ENCODE data around the gene TTC22. TPM values are rescaled to one million over a fixed set of nuclear protein-coding genes. Genes with fewer than 3 reads are reported as not detected.

TTC22 gene
- polyA plus RNA-seq, 3 donors, result 0.04 TPM; not detected in 2

- Mint-ChIP-seq H3K9me3 (peaks cover 0 to 5% (median 2%) of the 10 kb centered on the region in 7 donors), H3K36me3 (peaks cover 0 to 2% of the 10 kb centered on the region in 2 donors)
- DNase-seq, result no peak
Measured at GRCh38 chr1:54844564-54844963, 43.4 kb upstream of the TTC22 start.

GRCh38 chr1:54843449-54843848 is 42.3 kb upstream of the TTC22 start:
- Histone ChIP-seq H3K4me3 (replicated peaks in 1 of 3; ENCODE audit: low read depth in 2 of 3, low read length in 3 of 3) (no peak overlapping the region), H3K27ac (ENCODE audit: low read depth in 1 of 2, low read length in 2 of 2) (no peak overlapping the region), H3K9ac (ENCODE audit: insufficient read depth, low read length, poor library complexity, severe bottlenecking) (no peak overlapping the region), H2AFZ (ENCODE audit: insufficient read depth, low read depth, low read length, poor library complexity, severe bottlenecking) (no peak overlapping the region), H3K79me2 (ENCODE audit: insufficient read depth, low read length) (no peaks in the 10 kb centered on the region), H3K4me1 (ENCODE audit: control insufficient read depth in 1 of 2, insufficient read depth in 2 of 2, low read length in 2 of 2) (no peaks in the 10 kb centered on the region), H3K4me2 (replicated peaks; ENCODE audit: extremely low read depth, low read length, poor library complexity, severe bottlenecking) (no peak overlapping the region), H3K9me3 (replicated peaks in 1 of 2; ENCODE audit: control insufficient read depth in 1 of 2, insufficient read depth in 1 of 2, low read length in 2 of 2) (no peaks in the 10 kb centered on the region), H3K36me3 (replicated peaks in 1 of 2; ENCODE audit: control insufficient read depth in 1 of 2, insufficient read depth in 2 of 2, low read length in 2 of 2) (no peaks in the 10 kb centered on the region), H3K27me3 (ENCODE audit: control insufficient read depth in 2 of 2, insufficient read depth in 2 of 2, low read length in 2 of 2) (no peaks in the 10 kb centered on the region), H4K20me1 (ENCODE audit: insufficient read depth, low read length) (no peaks in the 10 kb centered on the region)
- no peaks in the 10 kb centered on the region for H3K36me3 Mint-ChIP-seq
- H3K4me1 Mint-ChIP-seq, result no peaks in the 10 kb centered on the region
- no peak overlapping the region for H3K27ac Mint-ChIP-seq
- intact Hi-C loops (cut with micrococcal nuclease), result no loop called here
- no peak for TF ChIP-seq CTCF (IDR thresholded peaks at IDR 0.05)
- DNase-seq, result no peak
- no peak overlapping the region for H3K4me3 Mint-ChIP-seq
- no CpG with 5 or more reads among the region's 5 CpGs for WGBS (ENCODE audit: insufficient coverage)
- no peaks in the 10 kb centered on the region for H3K27me3 Mint-ChIP-seq (ENCODE audit: low read depth in 3 of 3)
- peaks cover 0 to 5% (median 2%) of the 10 kb centered on the region in 7 donors for H3K9me3 Mint-ChIP-seq

More at GRCh38 chr1:54844564-54844963, 43.4 kb upstream of the TTC22 start:
- Histone ChIP-seq H3K4me2 (replicated peaks; ENCODE audit: extremely low read depth, low read length, poor library complexity, severe bottlenecking) (no peak overlapping the region), H3K4me1 (ENCODE audit: control insufficient read depth in 1 of 2, insufficient read depth in 2 of 2, low read length in 2 of 2) (no peaks in the 10 kb centered on the region), H3K9me3 (replicated peaks in 1 of 2; ENCODE audit: control insufficient read depth in 1 of 2, insufficient read depth in 1 of 2, low read length in 2 of 2) (no peaks in the 10 kb centered on the region), H3K9ac (ENCODE audit: insufficient read depth, low read length, poor library complexity, severe bottlenecking) (no peak overlapping the region), H4K20me1 (ENCODE audit: insufficient read depth, low read length) (no peaks in the 10 kb centered on the region), H3K36me3 (replicated peaks in 1 of 2; ENCODE audit: control insufficient read depth in 1 of 2, insufficient read depth in 2 of 2, low read length in 2 of 2) (no peaks in the 10 kb centered on the region), H2AFZ (ENCODE audit: insufficient read depth, low read depth, low read length, poor library complexity, severe bottlenecking) (no peak overlapping the region), H3K27me3 (ENCODE audit: control insufficient read depth in 2 of 2, insufficient read depth in 2 of 2, low read length in 2 of 2) (no peaks in the 10 kb centered on the region), H3K4me3 (replicated peaks in 1 of 3; ENCODE audit: low read depth in 2 of 3, low read length in 3 of 3) (no peak overlapping the region), H3K27ac (ENCODE audit: low read depth in 1 of 2, low read length in 2 of 2) (no peak overlapping the region), H3K79me2 (ENCODE audit: insufficient read depth, low read length) (no peaks in the 10 kb centered on the region)
- H3K27me3 Mint-ChIP-seq (ENCODE audit: low read depth in 3 of 3), result no peaks in the 10 kb centered on the region
- no peaks in the 10 kb centered on the region for H3K4me1 Mint-ChIP-seq
- TF ChIP-seq CTCF (IDR thresholded peaks at IDR 0.05), result no peak
- H3K27ac Mint-ChIP-seq, result no peak overlapping the region
- intact Hi-C loops (cut with micrococcal nuclease), result no loop called here
- 80% methylated on average over 2 of the region's 3 CpGs for WGBS (ENCODE audit: insufficient coverage)
- H3K4me3 Mint-ChIP-seq, result no peak overlapping the region
